Activated CD8-positive, alpha-beta memory T cell treated with anti-CD3 and anti-CD28 coated beads, Interleukin-2, amount 10 ng/mL, durations not matched to agents 7 days and 5 days (primary cell): ENCODE results near the gene RAB3IL1. TPM values are rescaled to one million over a fixed set of nuclear protein-coding genes. Genes with fewer than 3 reads are reported as not detected.

Experiments used
- ATAC-seq: fragments of 150-1000 bp; cut with Tn5 transposase; one replicate; pipeline ENCODE4 v1.10.0; 2021; ENCODE audit warnings: moderate library complexity
- CTCF ChIA-PET: fragments of 350-600 bp; sonication (Branson Sonifier 250); formaldehyde crosslinking; loops from one replicate; lab custom pipeline; 2021; ENCODE audit warnings: antibody characterized with exemption; lab: Charles Lee
- DNase-seq: peaks from one replicate; pipeline ENCODE4 v3.0.0-alpha.2; 2020
- H3K27ac Mint-ChIP-seq: one replicate; pipeline ENCODE4 v1.8.0; 2021; ENCODE audit warnings: mild to moderate bottlenecking, mixed read lengths
- H3K27me3 Mint-ChIP-seq: one replicate; pipeline ENCODE4 v1.8.0; 2021; ENCODE audit warnings: mixed read lengths
- H3K36me3 Mint-ChIP-seq: one replicate; pipeline ENCODE4 v1.8.0; 2021; ENCODE audit warnings: mild to moderate bottlenecking, mixed read lengths
- H3K4me1 Mint-ChIP-seq: one replicate; pipeline ENCODE4 v1.8.0; 2021; ENCODE audit warnings: mixed read lengths
- H3K4me3 Mint-ChIP-seq: one replicate; pipeline ENCODE4 v1.8.0; 2021; ENCODE audit warnings: mild to moderate bottlenecking, moderate library complexity, mixed read lengths
- H3K9me3 Mint-ChIP-seq: one replicate; pipeline ENCODE4 v1.8.0; 2022; ENCODE audit warnings: low read depth, mixed read lengths
- total RNA-seq, 2 experiments: library from RNA; stranded (reverse); gene quantifications; one replicate each; pipeline ENCODE4 v1.2.3, GENCODE V29; 2021

The RAB3IL1 gene
- total RNA-seq, 2 experiments from 2014 or later, result not detected

DNA sequence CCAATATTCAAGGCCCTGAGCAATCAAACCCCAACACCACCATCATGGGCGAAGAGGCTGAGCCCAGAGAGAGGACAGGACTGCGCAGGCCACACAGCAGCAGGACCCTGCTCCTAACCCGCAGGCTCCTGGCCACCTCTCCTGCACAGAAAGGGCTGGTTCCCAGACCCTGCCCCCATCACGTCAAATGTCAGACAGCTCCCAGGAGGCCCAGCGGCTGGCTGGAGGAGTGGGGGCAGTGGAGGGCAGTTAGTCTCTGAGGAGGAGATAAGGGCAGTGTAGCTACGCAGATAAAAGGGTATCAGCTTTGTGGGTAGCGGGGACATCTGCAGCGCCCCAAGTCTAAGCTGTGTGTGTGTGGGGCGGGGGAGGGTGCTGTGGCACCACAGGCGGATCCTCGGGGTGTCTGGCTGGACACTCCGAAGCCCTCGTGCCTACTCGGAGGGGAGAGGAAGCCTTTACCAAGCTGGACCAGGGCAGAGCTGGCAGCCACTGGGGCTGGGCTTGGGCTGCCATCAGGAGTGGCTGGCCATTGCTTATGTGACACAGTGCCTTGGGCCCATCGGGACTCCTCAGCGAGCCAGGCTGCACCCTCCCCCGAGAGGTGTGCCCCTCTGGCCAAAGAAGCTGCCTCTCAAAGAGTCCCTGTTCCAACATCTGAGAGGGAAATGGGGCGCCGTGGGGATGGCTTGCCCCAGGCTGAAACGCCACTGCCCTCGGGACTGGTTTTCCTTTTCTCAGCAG is 47.5 kb downstream of the RAB3IL1 start:
- Mint-ChIP-seq H3K9me3 (no peaks in the 10 kb centered on the region), H3K27ac (no peak overlapping the region), H3K36me3 (peaks cover 3% of the 10 kb centered on the region), H3K27me3 (peaks cover 4% of the 10 kb centered on the region), H3K4me3 (no peak overlapping the region), H3K4me1 (peaks cover 5% of the 10 kb centered on the region)
- DNase-seq, result no peak
- ATAC-seq, result no peak
- CTCF ChIA-PET, result interaction anchor here (0.6 to 5.1 kb wide), 16 partner anchors 8 to 242 kb away, joined by 3 to 40 read pairs (median 4); partner anchors contain the start of gene FADS3

DNA sequence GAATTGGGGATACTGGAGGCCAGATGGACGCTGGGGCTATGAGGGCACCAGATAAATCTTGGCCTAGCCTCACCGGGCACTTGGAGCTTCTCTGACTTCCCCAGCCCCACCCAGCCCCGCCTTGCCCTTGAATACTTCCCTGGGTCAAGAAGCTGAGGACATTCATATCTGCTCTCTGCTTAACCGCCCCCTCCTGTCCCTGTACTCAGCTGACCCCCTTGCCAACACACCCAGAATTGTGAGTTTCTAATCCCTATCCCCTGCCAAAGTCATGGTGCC is 48.0 kb downstream of the RAB3IL1 start:
- Mint-ChIP-seq H3K36me3 (peaks cover 5% of the 10 kb centered on the region), H3K4me1 (peaks cover 5% of the 10 kb centered on the region), H3K9me3 (no peaks in the 10 kb centered on the region), H3K4me3 (no peak overlapping the region), H3K27me3 (peaks cover 4% of the 10 kb centered on the region), H3K27ac (no peak overlapping the region)
- DNase-seq, result no peak
- CTCF ChIA-PET, result interaction anchor here (2.4 to 4.9 kb wide), 4 partner anchors 23 to 212 kb away, joined by 17 to 33 read pairs (median 28); partner anchors contain the start of gene FADS3
- no peak for ATAC-seq

DNA sequence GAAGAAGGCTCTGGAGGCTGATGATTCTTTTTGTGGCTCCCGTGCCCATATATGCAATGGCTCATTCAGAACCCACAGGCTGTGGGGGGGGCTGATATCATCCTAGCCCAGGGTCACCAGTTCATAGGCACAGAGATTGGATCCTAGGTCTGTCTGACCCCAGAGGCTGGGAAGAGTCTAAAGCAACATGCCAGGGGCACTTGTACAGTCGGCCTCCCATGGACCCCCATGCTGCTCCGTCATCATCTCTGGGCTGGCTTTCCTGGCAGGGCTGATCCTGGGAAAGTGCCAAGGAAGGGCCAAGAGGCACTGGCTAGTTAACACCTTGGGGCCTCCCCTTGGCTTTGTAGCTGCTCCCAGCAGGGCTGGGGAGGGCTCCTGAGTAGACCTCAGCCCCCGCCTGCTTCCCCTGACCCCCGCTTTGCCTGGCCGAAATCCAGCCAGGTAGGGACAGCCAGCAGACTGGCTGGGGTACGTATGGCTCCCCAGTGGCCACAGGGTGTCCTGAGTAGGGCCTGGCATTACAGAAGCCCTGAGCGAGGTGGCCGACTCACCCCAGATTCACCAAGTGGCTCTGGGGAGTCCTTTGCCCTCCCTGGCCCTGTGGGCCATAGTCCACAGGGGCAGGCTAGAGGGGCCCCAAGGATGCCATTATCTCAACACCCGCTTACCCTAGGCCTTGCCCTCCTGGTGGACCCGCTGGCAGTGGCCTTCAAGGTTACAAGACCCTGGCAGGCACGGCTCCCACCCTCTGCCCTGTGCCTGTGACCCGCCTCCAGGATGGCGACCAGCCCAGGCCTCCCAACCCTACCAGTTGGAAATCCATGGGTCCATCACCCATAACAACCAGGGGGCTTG is 48.6 kb downstream of the RAB3IL1 start:
- DNase-seq, result no peak
- H3K27me3 Mint-ChIP-seq, result peaks cover 4% of the 10 kb centered on the region
- H3K4me3 Mint-ChIP-seq, result no peak overlapping the region
- H3K27ac Mint-ChIP-seq, result no peak overlapping the region
- H3K36me3 Mint-ChIP-seq, result peaks cover 5% of the 10 kb centered on the region
- CTCF ChIA-PET, result interaction anchor here (2.4 to 4.9 kb wide), 4 partner anchors 23 to 213 kb away, joined by 17 to 33 read pairs (median 28); partner anchors contain the start of gene FADS3
- no peak for ATAC-seq
- H3K9me3 Mint-ChIP-seq, result no peaks in the 10 kb centered on the region
- peaks cover 5% of the 10 kb centered on the region for H3K4me1 Mint-ChIP-seq

DNA sequence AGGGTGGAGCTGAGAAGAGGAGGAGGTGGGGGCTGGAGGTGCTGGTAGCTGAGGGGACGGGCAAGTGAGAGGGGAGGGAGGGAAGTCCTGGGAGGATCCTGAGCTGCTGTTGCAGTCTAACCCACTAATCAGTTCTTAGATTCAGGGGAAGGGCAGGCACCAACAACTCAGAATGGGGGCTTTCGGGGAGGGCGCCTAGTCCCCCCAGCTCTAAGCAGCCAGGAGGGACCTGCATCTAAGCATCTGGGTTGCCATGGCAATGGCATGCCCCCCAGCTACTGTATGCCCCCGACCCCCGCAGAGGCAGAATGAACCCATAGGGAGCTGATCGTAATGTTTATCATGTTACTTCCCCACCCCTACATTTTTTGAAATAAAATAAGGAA is 50.4 kb downstream of the RAB3IL1 start:
- H3K27ac Mint-ChIP-seq, result no peak overlapping the region
- H3K36me3 Mint-ChIP-seq, result peaks cover 5% of the 10 kb centered on the region
- peaks cover 5% of the 10 kb centered on the region for H3K4me1 Mint-ChIP-seq
- no peak for DNase-seq
- no peak overlapping the region for H3K4me3 Mint-ChIP-seq
- peaks cover 4% of the 10 kb centered on the region for H3K27me3 Mint-ChIP-seq
- no peaks in the 10 kb centered on the region for H3K9me3 Mint-ChIP-seq
- no peak for ATAC-seq
- CTCF ChIA-PET, result interaction anchor here (0.7 to 1.0 kb wide), 4 partner anchors 29 to 215 kb away, joined by 3 read pairs; no protein-coding TSS in a partner anchor

DNA sequence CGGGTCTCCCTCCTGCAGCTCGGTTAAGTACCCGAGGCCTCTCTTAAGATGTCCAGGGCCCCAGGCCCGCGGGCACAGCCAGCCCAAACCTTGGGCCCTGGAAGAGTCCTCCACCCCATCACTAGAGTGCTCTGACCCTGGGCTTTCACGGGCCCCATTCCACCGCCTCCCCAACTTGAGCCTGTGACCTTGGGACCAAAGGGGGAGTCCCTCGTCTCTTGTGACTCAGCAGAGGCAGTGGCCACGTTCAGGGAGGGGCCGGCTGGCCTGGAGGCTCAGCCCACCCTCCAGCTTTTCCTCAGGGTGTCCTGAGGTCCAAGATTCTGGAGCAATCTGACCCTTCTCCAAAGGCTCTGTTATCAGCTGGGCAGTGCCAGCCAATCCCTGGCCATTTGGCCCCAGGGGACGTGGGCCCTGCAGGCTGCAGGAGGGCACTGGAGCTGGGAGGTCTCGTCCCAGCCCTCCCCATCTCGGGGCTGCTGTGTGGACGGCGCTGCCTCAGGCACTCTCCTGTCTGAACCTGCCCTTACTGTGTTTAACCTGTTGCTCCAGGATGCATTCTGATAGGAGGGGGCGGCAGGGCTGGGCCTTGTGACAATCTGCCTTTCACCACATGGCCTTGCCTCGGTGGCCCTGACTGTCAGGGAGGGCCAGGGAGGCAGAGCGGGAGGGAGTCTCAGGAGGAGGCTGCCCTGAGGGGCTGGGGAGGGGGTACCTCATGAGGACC is 51.0 kb downstream of the RAB3IL1 start:
- H3K27me3 Mint-ChIP-seq, result peaks cover 3% of the 10 kb centered on the region
- H3K4me3 Mint-ChIP-seq, result no peak overlapping the region
- CTCF ChIA-PET, result interaction anchor here (0.5 to 0.9 kb wide), 4 partner anchors 30 to 133 kb away, joined by 3 read pairs; no protein-coding TSS in a partner anchor
- H3K9me3 Mint-ChIP-seq, result no peaks in the 10 kb centered on the region
- peaks cover 3% of the 10 kb centered on the region for H3K4me1 Mint-ChIP-seq
- no peak overlapping the region for H3K27ac Mint-ChIP-seq
- DNase-seq (no peak), ATAC-seq (no peak)
- H3K36me3 Mint-ChIP-seq, result peaks cover 5% of the 10 kb centered on the region

DNA sequence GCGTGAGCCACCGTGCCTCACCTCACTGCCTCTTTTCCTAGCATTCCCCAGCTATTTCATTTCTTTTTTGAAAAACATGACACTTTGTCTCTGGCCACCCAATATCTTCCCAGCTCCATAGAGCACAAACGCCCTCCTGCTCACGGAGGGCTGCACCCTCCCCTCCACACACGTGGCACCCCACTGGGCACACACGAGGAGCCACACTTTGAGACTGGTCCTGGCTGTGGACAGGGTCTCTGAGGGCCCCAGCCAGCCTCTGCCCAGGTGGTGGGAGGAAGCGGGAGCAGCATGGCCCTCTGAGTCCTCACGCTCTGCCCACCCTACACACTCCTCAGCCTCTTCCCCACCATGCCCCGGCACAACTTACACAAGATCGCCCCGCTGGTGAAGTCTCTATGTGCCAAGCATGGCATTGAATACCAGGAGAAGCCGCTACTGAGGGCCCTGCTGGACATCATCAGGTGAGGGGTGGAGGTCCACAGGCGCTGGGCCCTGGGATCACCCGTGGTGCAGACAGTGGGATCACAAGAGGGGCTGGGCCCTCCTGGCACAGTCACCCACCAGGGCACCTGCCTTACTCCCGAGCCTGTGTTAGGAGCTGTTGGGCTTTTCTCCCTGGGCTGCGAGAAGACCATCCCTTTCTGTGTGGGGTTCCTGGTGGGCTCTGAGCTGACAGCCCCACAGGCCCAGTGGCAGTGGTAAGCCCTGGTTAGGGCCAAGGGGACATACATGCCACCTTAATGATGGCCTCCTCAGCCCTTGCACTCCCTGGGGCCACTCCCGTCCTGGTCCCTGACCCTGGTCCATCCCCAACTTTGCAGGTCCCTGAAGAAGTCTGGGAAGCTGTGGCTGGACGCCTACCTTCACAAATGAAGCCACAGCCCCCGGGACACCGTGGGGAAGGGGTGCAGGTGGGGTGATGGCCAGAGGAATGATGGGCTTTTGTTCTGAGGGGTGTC is 52.3 kb downstream of the RAB3IL1 start:
- H3K4me1 Mint-ChIP-seq, result no peaks in the 10 kb centered on the region
- no peak overlapping the region for H3K4me3 Mint-ChIP-seq
- no peaks in the 10 kb centered on the region for H3K27me3 Mint-ChIP-seq
- H3K27ac Mint-ChIP-seq, result no peak overlapping the region
- no peaks in the 10 kb centered on the region for H3K9me3 Mint-ChIP-seq
- DNase-seq, result no peak
- no peak for ATAC-seq
- peaks cover 11% of the 10 kb centered on the region for H3K36me3 Mint-ChIP-seq
- CTCF ChIA-PET, result interaction anchor here (0.5 to 1.5 kb wide), 3 partner anchors 32 to 92 kb away, joined by 3 read pairs; no protein-coding TSS in a partner anchor

DNA sequence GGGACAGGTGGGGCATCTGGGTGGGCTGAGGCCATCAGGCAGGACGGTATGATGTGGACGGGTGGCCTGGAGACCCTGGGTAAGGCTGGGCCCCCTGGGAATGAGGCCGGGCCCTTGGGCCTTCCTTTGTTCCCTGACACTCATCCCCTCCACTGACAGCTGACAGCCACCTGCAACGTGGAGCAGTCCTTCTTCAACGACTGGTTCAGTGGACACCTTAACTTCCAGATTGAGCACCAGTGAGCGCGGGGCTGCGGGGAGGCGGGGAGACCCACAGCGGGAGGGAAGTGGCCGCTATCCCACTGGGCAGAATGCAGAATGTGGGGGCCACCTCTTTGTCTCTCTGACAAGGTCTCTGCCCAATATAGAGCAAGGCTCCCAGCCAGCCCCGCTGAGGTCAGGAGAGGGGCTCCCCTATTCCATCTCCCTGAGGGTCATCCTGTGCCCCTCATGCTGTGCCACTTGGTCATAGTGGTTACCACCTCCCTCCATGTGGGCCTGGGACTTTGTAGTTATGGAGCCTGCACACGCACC is 53.8 kb downstream of the RAB3IL1 start:
- no peaks in the 10 kb centered on the region for H3K9me3 Mint-ChIP-seq
- CTCF ChIA-PET, result interaction anchor here (1.0 to 1.5 kb wide), 2 partner anchors 34 to 83 kb away, joined by 3 read pairs; no protein-coding TSS in a partner anchor
- H3K4me3 Mint-ChIP-seq, result no peak overlapping the region
- ATAC-seq (peak; percentile 20), DNase-seq (no peak)
- H3K4me1 Mint-ChIP-seq, result no peaks in the 10 kb centered on the region
- H3K27me3 Mint-ChIP-seq, result no peaks in the 10 kb centered on the region
- peaks cover 22% of the 10 kb centered on the region for H3K36me3 Mint-ChIP-seq
- H3K27ac Mint-ChIP-seq, result no peak overlapping the region

DNA sequence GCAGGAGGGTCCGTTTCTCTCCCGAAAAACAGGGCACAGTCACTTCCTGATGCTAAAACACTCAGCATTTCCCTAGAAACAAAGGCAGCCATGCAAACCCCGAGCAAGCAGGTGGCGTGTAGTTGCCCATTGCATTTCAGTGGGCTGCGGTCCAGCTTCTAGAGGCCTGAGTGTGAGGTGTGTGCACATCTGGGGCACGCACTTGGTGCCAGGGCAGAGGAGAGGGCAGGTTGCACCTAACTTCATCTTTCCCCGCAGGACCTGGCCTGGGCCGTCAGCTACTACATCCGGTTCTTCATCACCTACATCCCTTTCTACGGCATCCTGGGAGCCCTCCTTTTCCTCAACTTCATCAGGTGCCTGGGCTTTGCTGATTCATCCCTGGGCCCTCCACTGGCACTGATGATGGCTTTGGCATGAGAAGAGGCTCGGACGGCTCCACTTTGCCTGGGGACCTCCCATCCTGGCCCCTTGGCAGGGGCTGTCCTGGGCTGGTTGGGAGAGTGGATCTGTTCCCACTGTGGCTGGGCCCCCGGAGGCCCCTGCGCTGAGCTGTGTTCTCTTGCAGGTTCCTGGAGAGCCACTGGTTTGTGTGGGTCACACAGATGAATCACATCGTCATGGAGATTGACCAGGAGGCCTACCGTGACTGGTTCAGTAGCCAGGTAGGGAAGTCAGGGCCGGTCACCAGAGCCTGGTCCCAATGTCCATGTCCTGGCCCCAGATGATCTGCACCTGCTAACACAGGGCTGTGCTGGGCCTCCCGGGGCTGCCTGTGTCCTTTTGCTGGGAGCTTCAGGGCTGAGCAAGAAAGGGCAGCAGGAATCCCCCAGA is 54.4 kb downstream of the RAB3IL1 start:
- H3K9me3 Mint-ChIP-seq, result no peaks in the 10 kb centered on the region
- no peak overlapping the region for H3K27ac Mint-ChIP-seq
- H3K36me3 Mint-ChIP-seq, result peaks cover 22% of the 10 kb centered on the region

DNA sequence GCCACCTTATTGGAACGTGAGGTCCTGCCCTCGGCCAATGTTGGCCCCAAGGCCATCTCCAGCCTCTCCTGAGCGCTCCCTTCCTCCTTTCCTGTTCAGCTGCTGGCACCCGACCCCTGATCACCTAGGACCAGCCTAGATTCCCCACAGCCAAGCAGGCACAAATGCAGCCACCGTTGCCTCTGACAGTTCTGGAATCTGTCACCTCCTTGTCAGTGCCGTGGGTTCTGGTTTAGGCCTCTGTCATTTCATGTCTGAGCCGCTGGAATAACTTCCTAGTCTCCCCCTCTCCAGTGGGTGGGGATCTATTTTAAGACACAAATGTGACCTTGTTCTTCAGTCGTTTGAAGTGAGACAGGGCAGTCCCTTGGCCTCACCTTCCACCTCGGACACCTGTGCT is 55.7 kb downstream of the RAB3IL1 start:
- DNase-seq (no peak), ATAC-seq (no peak)
- Mint-ChIP-seq H3K4me1 (no peaks in the 10 kb centered on the region), H3K27ac (no peak overlapping the region), H3K4me3 (no peak overlapping the region), H3K36me3 (peaks cover 23% of the 10 kb centered on the region), H3K27me3 (no peaks in the 10 kb centered on the region), H3K9me3 (no peaks in the 10 kb centered on the region)
- CTCF ChIA-PET, result interaction anchor here (1.1 kb wide), 2 partner anchors 37 to 86 kb away, joined by 3 to 4 read pairs; no protein-coding TSS in a partner anchor

More for the DNA sequence above, 54.4 kb downstream of the RAB3IL1 start:
- Mint-ChIP-seq H3K27me3 (no peaks in the 10 kb centered on the region), H3K4me1 (no peaks in the 10 kb centered on the region), H3K4me3 (no peak overlapping the region)
- DNase-seq (no peak), ATAC-seq (no peak)
- CTCF ChIA-PET, result interaction anchor here (0.9 kb wide), 1 partner anchor 8 kb away, joined by 3 read pairs; no protein-coding TSS in a partner anchor

DNA sequence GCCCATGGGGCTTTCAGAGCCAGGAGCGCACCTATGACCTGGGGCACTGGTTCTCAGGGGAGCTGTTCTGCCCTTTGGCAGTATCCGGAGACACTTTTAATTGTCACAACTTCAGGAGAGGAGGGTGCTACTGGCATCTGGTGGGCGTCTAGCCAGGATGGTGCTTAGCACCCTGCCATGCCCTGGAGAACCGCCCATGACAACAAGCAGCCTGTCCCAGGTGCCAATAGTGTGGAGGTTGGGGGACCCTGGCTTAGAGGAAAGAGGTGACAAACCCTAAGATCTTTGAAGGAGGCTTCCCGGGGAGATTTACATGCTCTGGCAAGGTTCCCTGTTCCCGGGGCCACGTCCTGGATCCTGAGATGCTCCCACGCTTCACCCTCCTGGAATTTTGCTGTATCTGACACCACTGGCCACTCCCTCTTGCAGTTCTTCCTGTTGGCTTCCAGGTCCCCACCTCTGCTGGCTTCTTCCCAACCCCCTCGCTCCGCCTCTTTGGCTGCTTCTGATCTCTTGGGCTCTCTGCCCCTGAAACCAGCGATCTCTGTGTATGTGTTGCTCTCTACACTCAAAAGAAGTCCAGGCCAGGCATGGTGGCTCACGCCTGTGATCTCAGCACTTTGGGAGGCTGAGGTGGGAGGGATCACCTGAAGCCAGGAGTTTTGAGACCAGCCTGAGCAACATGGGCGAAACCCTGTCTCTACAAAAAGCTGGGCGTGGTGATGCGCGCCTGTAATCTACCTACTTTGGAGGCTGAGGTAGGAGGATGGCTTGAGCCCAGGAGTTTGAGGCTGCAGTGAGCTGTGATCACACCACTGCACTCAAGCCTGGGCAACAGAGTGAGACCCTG is 57.1 kb downstream of the RAB3IL1 start:
- H3K36me3 Mint-ChIP-seq, result peaks cover 21% of the 10 kb centered on the region
- H3K4me1 Mint-ChIP-seq, result no peaks in the 10 kb centered on the region
- CTCF ChIA-PET, result interaction anchor here (1.1 to 1.4 kb wide), 3 partner anchors 11 to 88 kb away, joined by 3 to 4 read pairs (median 3); no protein-coding TSS in a partner anchor
- no peak overlapping the region for H3K27ac Mint-ChIP-seq
- DNase-seq (no peak), ATAC-seq (no peak)
- H3K27me3 Mint-ChIP-seq, result no peaks in the 10 kb centered on the region
- H3K4me3 Mint-ChIP-seq, result no peak overlapping the region
- H3K9me3 Mint-ChIP-seq, result no peaks in the 10 kb centered on the region
